Measurements from ENCODE around the gene MAB21L4. TPM values are rescaled to one million over a fixed set of nuclear protein-coding genes. Genes with fewer than 3 reads are reported as not detected.

MAB21L4 gene
- total and polyA plus RNA-seq, 7 experiments from 2014 or later: not detected

DNA sequence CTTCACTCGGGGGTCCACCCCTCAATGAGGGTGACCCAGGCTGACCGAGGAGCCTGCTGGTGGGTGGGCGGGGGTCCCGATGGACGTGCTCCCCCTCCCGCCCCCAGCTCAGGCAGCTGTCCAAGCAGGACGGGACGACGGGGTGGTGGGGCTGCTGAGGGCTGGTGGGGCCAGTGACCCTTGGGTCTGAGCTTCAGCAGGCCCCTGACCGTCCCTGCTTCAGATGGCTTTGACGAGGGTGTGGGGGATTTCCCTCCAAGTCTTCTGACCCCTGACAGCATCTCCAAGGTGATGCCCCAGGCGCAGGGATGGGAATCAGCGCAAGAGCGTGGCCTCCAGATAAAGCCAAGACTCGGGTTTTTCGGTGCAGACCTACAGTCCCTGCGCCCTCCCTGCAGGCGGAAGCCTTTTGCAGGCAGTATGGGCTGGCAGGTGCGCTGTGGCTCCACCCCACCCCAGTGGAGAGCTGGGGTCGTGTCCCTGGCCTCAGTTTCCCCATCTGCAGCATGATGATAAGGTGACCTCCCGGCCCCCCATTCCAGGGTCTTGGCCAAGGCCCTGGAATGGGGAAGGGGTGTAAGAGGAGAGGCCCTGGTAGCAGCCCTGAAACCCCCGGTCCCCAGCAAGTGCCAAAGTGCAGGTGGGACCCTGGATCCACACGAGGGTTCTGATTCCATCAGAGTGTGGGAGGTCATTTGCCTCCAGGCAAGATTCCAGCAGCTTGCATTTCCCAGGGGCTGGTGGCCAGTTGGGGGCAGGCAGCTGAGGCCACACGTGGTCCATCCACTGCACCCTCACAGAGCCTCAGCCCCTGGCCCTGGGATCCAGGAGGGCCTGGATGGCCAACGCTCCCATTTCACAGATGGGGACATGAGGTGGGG lies 18.9 kb upstream of the MAB21L4 start:
- H3K4me3 Mint-ChIP-seq: no peak overlapping the region
- peaks cover 3 to 4% of the 10 kb centered on the region in 2 donors for H3K27me3 ChIP-seq (ENCODE audit: control insufficient read depth in 2 of 2, insufficient read depth in 2 of 2, low read length in 2 of 2)
- H3K27me3 Mint-ChIP-seq: peaks cover 11 to 26% (median 15%) of the 10 kb centered on the region in 5 donors
- no peak overlapping the region for H3K4me3 ChIP-seq (ENCODE audit: low read length)
- no peaks in the 10 kb centered on the region for H3K36me3 ChIP-seq (ENCODE audit: control insufficient read depth in 2 of 3, insufficient read depth in 3 of 3, low read length in 3 of 3)
- ChIA-PET POLR2A (no interaction called here), CTCF (interaction anchor here (0.6 to 2.3 kb wide), 7 partner anchors 18 to 400 kb away, joined by 3 to 10 read pairs (median 4); partner anchors contain the start of genes PASK and PPP1R7)
- no peak for ATAC-seq
- H3K36me3 Mint-ChIP-seq: no peaks in the 10 kb centered on the region
- no peak overlapping the region for H3K27ac Mint-ChIP-seq
- DNase-seq: no peak
- no peaks in the 10 kb centered on the region for H3K9me3 Mint-ChIP-seq
- H3K4me1 ChIP-seq (ENCODE audit: control insufficient read depth in 2 of 2, insufficient read depth in 2 of 2, low read length in 2 of 2): no peaks in the 10 kb centered on the region
- peaks cover 0 to 2% (median 0%) of the 10 kb centered on the region in 7 donors for H3K4me1 Mint-ChIP-seq
- no peak overlapping the region for H3K27ac ChIP-seq (ENCODE audit: low read depth, low read length)
- intact Hi-C loops (cut with micrococcal nuclease): loop anchor here (10.0 kb wide), 2 partner anchors 240 to 380 kb away; partner anchors contain the start of gene PPP1R7 (in 1 of the 2)
- H3K9me3 ChIP-seq (ENCODE audit: control insufficient read depth in 2 of 3, low read length in 3 of 3): no peaks in the 10 kb centered on the region

- peak; percentile 63 for ATAC-seq
- H3K4me1 Mint-ChIP-seq: peaks cover 0 to 2% (median 0%) of the 10 kb centered on the region in 7 donors
Measured at GRCh38 chr2:240913810-240914644, 18.1 kb upstream of the MAB21L4 start.

DNA sequence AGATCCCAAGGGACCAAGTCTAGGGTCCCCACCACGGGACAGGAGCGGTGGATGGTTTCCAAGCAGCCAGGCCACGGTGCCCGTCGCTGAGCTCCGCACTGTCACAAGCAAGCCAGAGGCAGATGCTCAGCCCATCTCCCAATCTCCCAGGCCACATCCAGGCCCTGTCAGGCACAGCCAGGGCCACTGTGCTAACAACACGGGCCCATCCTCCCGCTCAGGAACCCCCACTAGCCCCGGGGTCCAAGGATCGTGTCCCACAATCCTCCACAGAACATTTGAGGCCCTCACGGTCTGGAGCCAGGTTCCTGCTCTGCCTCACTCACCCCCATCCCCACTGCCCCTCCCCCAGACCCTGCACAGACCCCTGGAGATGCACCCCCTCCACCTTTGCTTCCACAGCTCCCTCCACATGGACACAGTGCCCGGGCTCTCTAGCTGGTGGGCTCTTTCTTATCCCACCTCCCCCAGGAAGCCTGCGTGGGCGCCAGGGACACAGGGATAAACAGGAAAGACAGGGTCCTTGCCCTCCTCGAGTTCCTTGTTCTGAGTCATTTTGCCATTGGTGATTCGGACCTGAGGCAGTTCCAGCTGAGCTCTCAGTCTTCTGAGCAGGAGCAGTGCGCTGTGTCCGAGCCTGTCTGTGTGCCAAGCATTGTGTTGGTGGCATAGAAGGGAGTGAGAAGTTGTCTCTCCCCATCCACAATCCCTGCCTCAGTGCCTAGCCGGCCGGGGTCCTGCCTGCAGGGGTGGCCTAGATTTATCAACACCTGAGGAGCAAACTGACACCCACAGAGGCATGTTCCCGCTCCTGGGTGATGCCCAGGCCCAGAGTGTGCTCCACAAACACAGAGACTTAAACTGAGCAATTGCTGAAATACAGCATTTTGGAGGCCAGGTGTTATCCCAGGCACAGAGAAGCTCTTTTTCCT lies 17.2 kb upstream of the MAB21L4 start:
- Mint-ChIP-seq H3K27me3 (peaks cover 11 to 26% (median 15%) of the 10 kb centered on the region in 5 donors), H3K4me3 (peak overlapping the region in 1 of 10 donors; percentile 29), H3K36me3 (no peaks in the 10 kb centered on the region), H3K27ac (no peak overlapping the region), H3K9me3 (no peaks in the 10 kb centered on the region), H3K4me1 (peaks cover 0 to 2% (median 0%) of the 10 kb centered on the region in 7 donors)
- peaks cover 3 to 4% of the 10 kb centered on the region in 2 donors for H3K27me3 ChIP-seq (ENCODE audit: control insufficient read depth in 2 of 2, insufficient read depth in 2 of 2, low read length in 2 of 2)
- ATAC-seq: no peak
- DNase-seq: no peak
- H3K4me3 ChIP-seq (ENCODE audit: low read length): no peak overlapping the region
- no peaks in the 10 kb centered on the region for H3K4me1 ChIP-seq (ENCODE audit: control insufficient read depth in 2 of 2, insufficient read depth in 2 of 2, low read length in 2 of 2)
- no peaks in the 10 kb centered on the region for H3K9me3 ChIP-seq (ENCODE audit: control insufficient read depth in 2 of 3, low read length in 3 of 3)
- H3K36me3 ChIP-seq (ENCODE audit: control insufficient read depth in 2 of 3, insufficient read depth in 3 of 3, low read length in 3 of 3): no peaks in the 10 kb centered on the region
- CTCF ChIA-PET: no interaction called here
- POLR2A ChIA-PET: no interaction called here
- intact Hi-C loops (cut with micrococcal nuclease): loop anchor here (10.0 kb wide), 2 partner anchors 242 to 382 kb away; partner anchors contain the start of gene PPP1R7 (in 1 of the 2)
- H3K27ac ChIP-seq (ENCODE audit: low read depth, low read length): no peak overlapping the region

More at GRCh38 chr2:240913810-240914644, 18.1 kb upstream of the MAB21L4 start:
- no peak overlapping the region for H3K27ac Mint-ChIP-seq
- Histone ChIP-seq H3K27me3 (ENCODE audit: control insufficient read depth in 2 of 2, insufficient read depth in 2 of 2, low read length in 2 of 2) (peaks cover 3 to 4% of the 10 kb centered on the region in 2 donors), H3K9me3 (ENCODE audit: control insufficient read depth in 2 of 3, low read length in 3 of 3) (no peaks in the 10 kb centered on the region), H3K4me3 (ENCODE audit: low read length) (no peak overlapping the region), H3K27ac (ENCODE audit: low read depth, low read length) (no peak overlapping the region), H3K4me1 (ENCODE audit: control insufficient read depth in 2 of 2, insufficient read depth in 2 of 2, low read length in 2 of 2) (no peaks in the 10 kb centered on the region), H3K36me3 (ENCODE audit: control insufficient read depth in 2 of 3, insufficient read depth in 3 of 3, low read length in 3 of 3) (no peaks in the 10 kb centered on the region)
- DNase-seq: peak; percentile 29 to 72 (median 56)
- CTCF ChIA-PET: interaction anchor here (0.6 to 2.3 kb wide), 7 partner anchors 19 to 400 kb away, joined by 3 to 10 read pairs (median 4); partner anchors contain the start of genes PASK and PPP1R7
- peaks cover 11 to 26% (median 15%) of the 10 kb centered on the region in 5 donors for H3K27me3 Mint-ChIP-seq
- H3K9me3 Mint-ChIP-seq: no peaks in the 10 kb centered on the region
- H3K36me3 Mint-ChIP-seq: no peaks in the 10 kb centered on the region
- POLR2A ChIA-PET: no interaction called here
- intact Hi-C loops (cut with micrococcal nuclease): loop anchor here (10.0 kb wide), 2 partner anchors 241 to 381 kb away; partner anchors contain the start of gene PPP1R7 (in 1 of the 2)
- H3K4me3 Mint-ChIP-seq: no peak overlapping the region

- no peak for DNase-seq
- peaks cover 11 to 26% (median 13%) of the 10 kb centered on the region in 5 donors for H3K27me3 Mint-ChIP-seq
- H3K9me3 ChIP-seq (ENCODE audit: control insufficient read depth in 2 of 3, low read length in 3 of 3): no peaks in the 10 kb centered on the region
- H3K36me3 Mint-ChIP-seq: no peaks in the 10 kb centered on the region
- no peak for ATAC-seq
- no peak overlapping the region for H3K27ac ChIP-seq (ENCODE audit: low read depth, low read length)
- POLR2A ChIA-PET: no interaction called here
- H3K4me1 ChIP-seq (ENCODE audit: control insufficient read depth in 2 of 2, insufficient read depth in 2 of 2, low read length in 2 of 2): no peaks in the 10 kb centered on the region
- no peak overlapping the region for H3K4me3 Mint-ChIP-seq
- no peaks in the 10 kb centered on the region for H3K36me3 ChIP-seq (ENCODE audit: control insufficient read depth in 2 of 3, insufficient read depth in 3 of 3, low read length in 3 of 3)
- peaks cover 3 to 4% of the 10 kb centered on the region in 2 donors for H3K27me3 ChIP-seq (ENCODE audit: control insufficient read depth in 2 of 2, insufficient read depth in 2 of 2, low read length in 2 of 2)
- CTCF ChIA-PET: no interaction called here
- intact Hi-C loops (cut with micrococcal nuclease): loop anchor here (10.0 kb wide), 2 partner anchors 243 to 383 kb away; partner anchors contain the start of gene PPP1R7 (in 1 of the 2)
- no peak overlapping the region for H3K4me3 ChIP-seq (ENCODE audit: low read length)
- no peaks in the 10 kb centered on the region for H3K9me3 Mint-ChIP-seq
- H3K4me1 Mint-ChIP-seq: peaks cover 0 to 2% (median 0%) of the 10 kb centered on the region in 7 donors
- peak overlapping the region in 1 of 9 donors; percentile 23 for H3K27ac Mint-ChIP-seq
Measured at GRCh38 chr2:240911641-240912265, 15.8 kb upstream of the MAB21L4 start.

DNA sequence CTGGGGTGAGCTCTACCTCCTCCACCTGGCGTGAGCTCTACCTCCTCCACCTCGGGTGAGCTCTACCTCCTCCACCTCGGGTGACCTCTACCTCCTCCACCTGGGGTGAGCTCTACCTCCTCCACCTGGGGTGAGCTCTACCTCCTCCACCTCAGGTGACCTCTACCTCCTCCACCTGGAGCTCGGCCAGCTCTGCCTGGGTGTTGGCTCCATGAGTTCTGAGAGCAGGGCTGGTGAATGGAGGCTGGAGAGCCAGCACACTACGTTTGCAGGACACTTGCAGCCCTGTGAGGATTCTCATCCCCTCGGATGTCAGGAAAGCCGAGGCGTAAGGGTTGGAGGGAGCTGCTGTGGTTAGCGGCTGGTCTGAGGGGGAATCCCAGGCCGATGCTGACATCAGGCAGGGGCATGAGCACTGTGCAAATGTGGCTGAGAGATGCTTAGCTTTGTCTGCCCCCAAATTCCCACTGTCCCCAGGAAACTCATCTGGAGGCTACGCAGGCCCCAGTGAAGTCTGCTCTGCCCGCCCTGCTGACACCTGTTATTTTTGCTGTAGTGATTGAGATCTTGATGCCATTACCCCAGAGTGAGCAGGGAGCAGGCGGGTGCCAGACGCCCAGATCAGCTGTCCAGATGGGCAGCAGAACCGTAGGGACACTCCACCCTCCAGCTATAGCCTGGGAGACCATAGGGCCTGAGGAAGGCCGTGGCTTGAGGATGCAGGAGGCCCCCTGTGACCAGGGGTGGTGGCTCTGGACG lies 13.4 kb upstream of the MAB21L4 start:
- ATAC-seq (no peak), DNase-seq (no peak)
- H3K36me3 ChIP-seq (ENCODE audit: control insufficient read depth in 2 of 3, insufficient read depth in 3 of 3, low read length in 3 of 3): no peaks in the 10 kb centered on the region
- no peak overlapping the region for H3K4me3 ChIP-seq (ENCODE audit: low read length)
- no peaks in the 10 kb centered on the region for H3K4me1 ChIP-seq (ENCODE audit: control insufficient read depth in 2 of 2, insufficient read depth in 2 of 2, low read length in 2 of 2)
- Mint-ChIP-seq H3K4me1 (no peaks in the 10 kb centered on the region), H3K36me3 (no peaks in the 10 kb centered on the region), H3K27me3 (peaks cover 3 to 19% (median 13%) of the 10 kb centered on the region in 5 donors), H3K27ac (no peak overlapping the region), H3K4me3 (no peak overlapping the region), H3K9me3 (no peaks in the 10 kb centered on the region)
- intact Hi-C loops (cut with micrococcal nuclease): no loop called here
- ChIA-PET POLR2A (no interaction called here), CTCF (interaction anchor here (0.7 kb wide), 1 partner anchor 80 kb away, joined by 3 read pairs; no protein-coding TSS in a partner anchor)
- H3K27ac ChIP-seq (ENCODE audit: low read depth, low read length): no peak overlapping the region
- H3K27me3 ChIP-seq (ENCODE audit: control insufficient read depth in 2 of 2, insufficient read depth in 2 of 2, low read length in 2 of 2): peaks cover 3 to 4% of the 10 kb centered on the region in 2 donors
- no peaks in the 10 kb centered on the region for H3K9me3 ChIP-seq (ENCODE audit: control insufficient read depth in 2 of 3, low read length in 3 of 3)
